GM19240 (cell line): ENCODE results near the gene FOXN1.

Experiments
- DNase-seq: peaks from one replicate; pipeline ENCODE4 v3.0.0; 2011; ENCODE audit warnings: low spot score; ENCODE audit not compliant: insufficient read length

Gene FOXN1

GRCh38 chr17:28478712-28479615 lies 27.2 kb upstream of the FOXN1 start:
- no peak for DNase-seq

GRCh38 chr17:28480278-28480677 lies 25.9 kb upstream of the FOXN1 start:
- no peak for DNase-seq

- no peak for DNase-seq
Measured at GRCh38 chr17:28480799-28481571, 25.2 kb upstream of the FOXN1 start.

GRCh38 chr17:28482551-28483199 lies 23.5 kb upstream of the FOXN1 start:
- no peak for DNase-seq

GRCh38 chr17:28484296-28484695 lies 21.9 kb upstream of the FOXN1 start:
- peak; percentile 61 for DNase-seq

GRCh38 chr17:28485049-28485448 lies 21.1 kb upstream of the FOXN1 start:
- no peak for DNase-seq

- DNase-seq, result no peak
Measured at GRCh38 chr17:28487881-28488532, 18.1 kb upstream of the FOXN1 start.

GRCh38 chr17:28488533-28489276 lies 17.4 kb upstream of the FOXN1 start:
- DNase-seq, result no peak

GRCh38 chr17:28491286-28491685 lies 14.9 kb upstream of the FOXN1 start:
- DNase-seq, result no peak

GRCh38 chr17:28491860-28492259 lies 14.3 kb upstream of the FOXN1 start:
- no peak for DNase-seq

- DNase-seq, result no peak
Measured at GRCh38 chr17:28492352-28493310, 13.5 kb upstream of the FOXN1 start.

GRCh38 chr17:28493460-28493859 lies 12.7 kb upstream of the FOXN1 start:
- no peak for DNase-seq

GRCh38 chr17:28494445-28495188 lies 11.5 kb upstream of the FOXN1 start:
- DNase-seq, result peak; percentile 69

- no peak for DNase-seq
Measured at GRCh38 chr17:28495635-28496034, 10.5 kb upstream of the FOXN1 start.

- no peak for DNase-seq
Measured at GRCh38 chr17:28497931-28498330, 8.2 kb upstream of the FOXN1 start.

GRCh38 chr17:28498652-28499363 lies 7.3 kb upstream of the FOXN1 start:
- no peak for DNase-seq

GRCh38 chr17:28499364-28499664 lies 6.8 kb upstream of the FOXN1 start:
- DNase-seq, result no peak

GRCh38 chr17:28499684-28500357 lies 6.3 kb upstream of the FOXN1 start:
- no peak for DNase-seq
